K562 (cell line): Measurements from ENCODE around the gene CASKIN1. TPM values are rescaled to one million over a fixed set of nuclear protein-coding genes. Genes with fewer than 3 reads are reported as not detected.

Source experiments
- CHD2 ChIP-seq: IDR thresholded peaks from 2 replicates; pipeline ENCODE4 v1.6.1; 2011; ENCODE audit warnings: low read depth, low read length
- ESRRA ChIP-seq: fragments of 450-650 bp; IDR thresholded peaks from 2 replicates; pipeline ENCODE4 v1.6.1; 2014; ENCODE audit warnings: low read depth, mild to moderate bottlenecking, moderate library complexity, borderline replicate concordance
- ETS2 ChIP-seq: IDR thresholded peaks from 2 replicates; pipeline ENCODE4 v1.6.1; 2016; ENCODE audit warnings: borderline replicate concordance, missing genetic modification characterization, mild to moderate bottlenecking, moderate library complexity, missing compliant biosample characterization; ENCODE audit not compliant: poor library complexity, severe bottlenecking
- LEF1 ChIP-seq: fragments of 450-650 bp; IDR thresholded peaks from 2 replicates; pipeline ENCODE4 v1.6.1; 2016; ENCODE audit warnings: mild to moderate bottlenecking
- MED1 ChIP-seq: sonication (generic); formaldehyde crosslinking; IDR thresholded peaks from 2 replicates; pipeline ENCODE4 v1.8.1; 2023; ENCODE audit warnings: missing genetic modification reagents, borderline replicate concordance
- NR3C1 ChIP-seq: sonication (generic); formaldehyde crosslinking; IDR thresholded peaks from 2 replicates; pipeline ENCODE4 v1.8.1; 2022; ENCODE audit warnings: missing genetic modification reagents
- PML ChIP-seq: IDR thresholded peaks from 2 replicates; pipeline ENCODE4 v1.6.1; 2012; ENCODE audit warnings: low read length, inconsistent platforms
- SNIP1 ChIP-seq: fragments of 450-650 bp; IDR thresholded peaks from 2 replicates; pipeline ENCODE4 v1.7.1; 2017; ENCODE audit warnings: low read depth, mild to moderate bottlenecking
- TOE1 ChIP-seq, 2 experiments: fragments of 450-650 bp in 1 of 2; sonication (generic) in 1 of 2; formaldehyde crosslinking in 1 of 2; IDR thresholded peaks; 2 replicates each; pipeline versions ENCODE4 v1.7.1 to v1.8.0; 2016 to 2022; ENCODE audit warnings: borderline replicate concordance in 2 of 2, mild to moderate bottlenecking in 2 of 2, antibody characterized with exemption in 1 of 2, inconsistent platforms in 1 of 2, low read depth in 1 of 2, missing genetic modification reagents in 1 of 2, moderate library complexity in 1 of 2
- ZNF175 ChIP-seq: fragments of 200-800 bp; sonication (Bioruptor generic); IDR thresholded peaks from 2 replicates; pipeline ENCODE4 v1.6.1; 2016; ENCODE audit warnings: low read depth, mild to moderate bottlenecking, missing genetic modification characterization, missing compliant biosample characterization
- ZNF668 ChIP-seq: fragments of 250-450 bp; sonication (Bioruptor Pico); IDR thresholded peaks from 2 replicates; pipeline ENCODE4 v1.8.0; 2022; ENCODE audit warnings: mild to moderate bottlenecking, inconsistent platforms
- ZNF699 ChIP-seq: fragments of 250-450 bp; sonication (Bioruptor Pico); IDR thresholded peaks from 2 replicates; pipeline ENCODE4 v1.8.0; 2021; ENCODE audit warnings: mild to moderate bottlenecking, moderate library complexity; ENCODE audit not compliant: insufficient replicate concordance
- polyA plus RNA-seq, 8 experiments: library from polyadenylated mRNA; depleted of rRNA in 4 of 8; stranded (reverse) in 5 of 8; unstranded in 3 of 8; fragments of >200 nt; fragmentation: Nextera tagmentation in 2 of 8; fragmentation: Illumina TruSeq in 1 of 8; extraction: Ambion mirVana in 2 of 8; extraction: Trizol in 1 of 8; gene quantifications; 2 replicates each; pipeline versions ENCODE4 v1.2.1 to v1.2.3, GENCODE V29; 2011 to 2014; ENCODE audit warnings: inconsistent platforms in 1 of 8, missing spikeins in 1 of 8
- total RNA-seq, 7 experiments: library from RNA; depleted of rRNA in 6 of 7; stranded (reverse); fragments of >200 nt in 6 of 7; fragmentation: Illumina TruSeq in 2 of 7; extraction: Trizol in 2 of 7; gene quantifications; 2 replicates each; pipeline versions ENCODE4 v1.2.1 to v1.2.3, GENCODE V29; 2011 to 2021; ENCODE audit warnings: low replicate concordance in 1 of 7
- TF ChIP-seq, protein P1 (sequence below): fragments of 250-450 bp; sonication (Bioruptor Pico); IDR thresholded peaks from 2 replicates; pipeline ENCODE4 v1.5.0; 2022; ENCODE audit warnings: mild to moderate bottlenecking
- TF ChIP-seq, protein P2 (sequence below): IDR thresholded peaks from 3 replicates; pipeline ENCODE4 v1.6.1; 2011; ENCODE audit warnings: borderline replicate concordance, mild to moderate bottlenecking; ENCODE audit not compliant: insufficient read length, insufficient read depth
- TF ChIP-seq, protein P3 (sequence below), 2 experiments: fragments of 450-650 bp in 1 of 2; sonication (generic) in 1 of 2; formaldehyde crosslinking in 1 of 2; IDR thresholded peaks in 1 of 2; conservative IDR thresholded peaks in 1 of 2; 2 replicates each; pipeline versions ENCODE4 v1.6.1 to v1.8.1; 2016 to 2023; ENCODE audit warnings: mild to moderate bottlenecking in 2 of 2, moderate library complexity in 2 of 2, inconsistent platforms in 1 of 2, missing genetic modification reagents in 1 of 2
- TF ChIP-seq, protein P4 (sequence below): fragments of 450-650 bp; formaldehyde crosslinking; conservative IDR thresholded peaks from 2 replicates; pipeline ENCODE4 v1.4.0; 2022; ENCODE audit warnings: mild to moderate bottlenecking, missing genetic modification characterization
- TF ChIP-seq, protein P5 (sequence below): fragments of 250-450 bp; sonication (Bioruptor Pico); IDR thresholded peaks from 2 replicates; pipeline ENCODE4 v1.4.0; 2020; ENCODE audit warnings: mild to moderate bottlenecking, moderate library complexity
- TF ChIP-seq, protein P6 (sequence below): fragments of 450-650 bp; IDR thresholded peaks from 2 replicates; pipeline ENCODE4 v1.7.1; 2018; ENCODE audit warnings: mild to moderate bottlenecking, low read depth; ENCODE audit not compliant: partially characterized antibody

Gene CASKIN1
- total and polyA plus RNA-seq, 9 of the 15 experiments (the other 6 are each of a cell fraction or from before 2014, with no cell fraction given) = 0.15 to 4.5 (median 1.5) TPM; not detected in 2

DNA sequence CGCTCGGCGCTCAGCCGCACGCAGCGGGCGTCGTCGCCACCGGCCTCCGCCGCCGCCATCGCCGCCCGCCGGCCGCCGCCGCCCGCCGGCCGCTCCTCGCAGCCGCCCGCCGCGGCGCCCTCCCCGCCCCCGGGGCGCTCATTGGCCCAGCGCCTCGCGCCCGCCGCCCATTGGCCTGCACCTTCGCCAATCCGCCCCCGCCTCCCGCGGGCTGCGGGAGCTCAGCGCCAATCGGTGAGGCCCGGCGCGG lies 18.2 kb upstream of the CASKIN1 start, which contains the start of gene PGP (continued):
- TF ChIP-seq, protein P1, sequence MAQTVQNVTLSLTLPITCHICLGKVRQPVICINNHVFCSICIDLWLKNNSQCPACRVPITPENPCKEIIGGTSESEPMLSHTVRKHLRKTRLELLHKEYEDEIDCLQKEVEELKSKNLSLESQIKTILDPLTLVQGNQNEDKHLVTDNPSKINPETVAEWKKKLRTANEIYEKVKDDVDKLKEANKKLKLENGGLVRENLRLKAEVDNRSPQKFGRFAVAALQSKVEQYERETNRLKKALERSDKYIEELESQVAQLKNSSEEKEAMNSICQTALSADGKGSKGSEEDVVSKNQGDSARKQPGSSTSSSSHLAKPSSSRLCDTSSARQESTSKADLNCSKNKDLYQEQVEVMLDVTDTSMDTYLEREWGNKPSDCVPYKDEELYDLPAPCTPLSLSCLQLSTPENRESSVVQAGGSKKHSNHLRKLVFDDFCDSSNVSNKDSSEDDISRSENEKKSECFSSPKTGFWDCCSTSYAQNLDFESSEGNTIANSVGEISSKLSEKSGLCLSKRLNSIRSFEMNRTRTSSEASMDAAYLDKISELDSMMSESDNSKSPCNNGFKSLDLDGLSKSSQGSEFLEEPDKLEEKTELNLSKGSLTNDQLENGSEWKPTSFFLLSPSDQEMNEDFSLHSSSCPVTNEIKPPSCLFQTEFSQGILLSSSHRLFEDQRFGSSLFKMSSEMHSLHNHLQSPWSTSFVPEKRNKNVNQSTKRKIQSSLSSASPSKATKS (CRISPR knock-in tag) = no peak
- peak; percentile 92; the same call in 1 of the 2 replicates for TF ChIP-seq ZNF668 (CRISPR knock-in tag)
- TF ChIP-seq, protein P2, sequence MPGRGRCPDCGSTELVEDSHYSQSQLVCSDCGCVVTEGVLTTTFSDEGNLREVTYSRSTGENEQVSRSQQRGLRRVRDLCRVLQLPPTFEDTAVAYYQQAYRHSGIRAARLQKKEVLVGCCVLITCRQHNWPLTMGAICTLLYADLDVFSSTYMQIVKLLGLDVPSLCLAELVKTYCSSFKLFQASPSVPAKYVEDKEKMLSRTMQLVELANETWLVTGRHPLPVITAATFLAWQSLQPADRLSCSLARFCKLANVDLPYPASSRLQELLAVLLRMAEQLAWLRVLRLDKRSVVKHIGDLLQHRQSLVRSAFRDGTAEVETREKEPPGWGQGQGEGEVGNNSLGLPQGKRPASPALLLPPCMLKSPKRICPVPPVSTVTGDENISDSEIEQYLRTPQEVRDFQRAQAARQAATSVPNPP = no peak
- TF ChIP-seq, protein P3, sequence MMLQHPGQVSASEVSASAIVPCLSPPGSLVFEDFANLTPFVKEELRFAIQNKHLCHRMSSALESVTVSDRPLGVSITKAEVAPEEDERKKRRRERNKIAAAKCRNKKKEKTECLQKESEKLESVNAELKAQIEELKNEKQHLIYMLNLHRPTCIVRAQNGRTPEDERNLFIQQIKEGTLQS (IDR thresholded peaks at IDR 0.05) = no peak
- TF ChIP-seq, protein P3 (CRISPR knock-in tag; conservative IDR thresholded peaks at IDR 0.05) = no peak
- TF ChIP-seq PML = no peak
- peak; percentile 99 for TF ChIP-seq ZNF175 (CRISPR knock-in tag)
- no peak for TF ChIP-seq SNIP1
- TF ChIP-seq, protein P4, sequence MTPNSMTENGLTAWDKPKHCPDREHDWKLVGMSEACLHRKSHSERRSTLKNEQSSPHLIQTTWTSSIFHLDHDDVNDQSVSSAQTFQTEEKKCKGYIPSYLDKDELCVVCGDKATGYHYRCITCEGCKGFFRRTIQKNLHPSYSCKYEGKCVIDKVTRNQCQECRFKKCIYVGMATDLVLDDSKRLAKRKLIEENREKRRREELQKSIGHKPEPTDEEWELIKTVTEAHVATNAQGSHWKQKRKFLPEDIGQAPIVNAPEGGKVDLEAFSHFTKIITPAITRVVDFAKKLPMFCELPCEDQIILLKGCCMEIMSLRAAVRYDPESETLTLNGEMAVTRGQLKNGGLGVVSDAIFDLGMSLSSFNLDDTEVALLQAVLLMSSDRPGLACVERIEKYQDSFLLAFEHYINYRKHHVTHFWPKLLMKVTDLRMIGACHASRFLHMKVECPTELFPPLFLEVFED (CRISPR knock-in tag) = no peak
- TF ChIP-seq, protein P5, sequence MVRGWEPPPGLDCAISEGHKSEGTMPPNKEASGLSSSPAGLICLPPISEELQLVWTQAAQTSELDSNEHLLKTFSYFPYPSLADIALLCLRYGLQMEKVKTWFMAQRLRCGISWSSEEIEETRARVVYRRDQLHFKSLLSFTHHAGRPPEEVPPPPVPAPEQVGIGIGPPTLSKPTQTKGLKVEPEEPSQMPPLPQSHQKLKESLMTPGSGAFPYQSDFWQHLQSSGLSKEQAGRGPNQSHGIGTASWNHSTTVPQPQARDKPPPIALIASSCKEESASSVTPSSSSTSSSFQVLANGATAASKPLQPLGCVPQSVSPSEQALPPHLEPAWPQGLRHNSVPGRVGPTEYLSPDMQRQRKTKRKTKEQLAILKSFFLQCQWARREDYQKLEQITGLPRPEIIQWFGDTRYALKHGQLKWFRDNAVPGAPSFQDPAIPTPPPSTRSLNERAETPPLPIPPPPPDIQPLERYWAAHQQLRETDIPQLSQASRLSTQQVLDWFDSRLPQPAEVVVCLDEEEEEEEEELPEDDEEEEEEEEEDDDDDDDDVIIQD (CRISPR knock-in tag) = no peak
- TF ChIP-seq, protein P6, sequence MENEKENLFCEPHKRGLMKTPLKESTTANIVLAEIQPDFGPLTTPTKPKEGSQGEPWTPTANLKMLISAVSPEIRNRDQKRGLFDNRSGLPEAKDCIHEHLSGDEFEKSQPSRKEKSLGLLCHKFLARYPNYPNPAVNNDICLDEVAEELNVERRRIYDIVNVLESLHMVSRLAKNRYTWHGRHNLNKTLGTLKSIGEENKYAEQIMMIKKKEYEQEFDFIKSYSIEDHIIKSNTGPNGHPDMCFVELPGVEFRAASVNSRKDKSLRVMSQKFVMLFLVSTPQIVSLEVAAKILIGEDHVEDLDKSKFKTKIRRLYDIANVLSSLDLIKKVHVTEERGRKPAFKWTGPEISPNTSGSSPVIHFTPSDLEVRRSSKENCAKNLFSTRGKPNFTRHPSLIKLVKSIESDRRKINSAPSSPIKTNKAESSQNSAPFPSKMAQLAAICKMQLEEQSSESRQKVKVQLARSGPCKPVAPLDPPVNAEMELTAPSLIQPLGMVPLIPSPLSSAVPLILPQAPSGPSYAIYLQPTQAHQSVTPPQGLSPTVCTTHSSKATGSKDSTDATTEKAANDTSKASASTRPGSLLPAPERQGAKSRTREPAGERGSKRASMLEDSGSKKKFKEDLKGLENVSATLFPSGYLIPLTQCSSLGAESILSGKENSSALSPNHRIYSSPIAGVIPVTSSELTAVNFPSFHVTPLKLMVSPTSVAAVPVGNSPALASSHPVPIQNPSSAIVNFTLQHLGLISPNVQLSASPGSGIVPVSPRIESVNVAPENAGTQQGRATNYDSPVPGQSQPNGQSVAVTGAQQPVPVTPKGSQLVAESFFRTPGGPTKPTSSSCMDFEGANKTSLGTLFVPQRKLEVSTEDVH = no peak
- TF ChIP-seq CHD2 = peak; percentile 95
- no peak for TF ChIP-seq NR3C1 (CRISPR knock-in tag)
- TF ChIP-seq ETS2 (tag) = no peak
- no peak for TF ChIP-seq MED1 (CRISPR knock-in tag)
- no peak for TF ChIP-seq ESRRA
- TF ChIP-seq TOE1 (IDR thresholded peaks at IDR 0.05; ENCODE audit: borderline replicate concordance) = no peak
- TF ChIP-seq TOE1 (CRISPR knock-in tag; IDR thresholded peaks at IDR 0.05; ENCODE audit: borderline replicate concordance, low read depth) = no peak
- no peak for TF ChIP-seq LEF1
- no peak for TF ChIP-seq ZNF699
